GM19240 (cell line): ENCODE measurements around the gene MEX3A.
"Not testable (repeated sequence)": the region's sequence is repeated elsewhere in the genome, so short reads cannot be mapped to it uniquely, and the experiment has no call there.

Experiments
- DNase-seq: peaks from one replicate; pipeline ENCODE4 v3.0.0; 2011; ENCODE audit warnings: low spot score; ENCODE audit not compliant: insufficient read length

Gene MEX3A, protein sequence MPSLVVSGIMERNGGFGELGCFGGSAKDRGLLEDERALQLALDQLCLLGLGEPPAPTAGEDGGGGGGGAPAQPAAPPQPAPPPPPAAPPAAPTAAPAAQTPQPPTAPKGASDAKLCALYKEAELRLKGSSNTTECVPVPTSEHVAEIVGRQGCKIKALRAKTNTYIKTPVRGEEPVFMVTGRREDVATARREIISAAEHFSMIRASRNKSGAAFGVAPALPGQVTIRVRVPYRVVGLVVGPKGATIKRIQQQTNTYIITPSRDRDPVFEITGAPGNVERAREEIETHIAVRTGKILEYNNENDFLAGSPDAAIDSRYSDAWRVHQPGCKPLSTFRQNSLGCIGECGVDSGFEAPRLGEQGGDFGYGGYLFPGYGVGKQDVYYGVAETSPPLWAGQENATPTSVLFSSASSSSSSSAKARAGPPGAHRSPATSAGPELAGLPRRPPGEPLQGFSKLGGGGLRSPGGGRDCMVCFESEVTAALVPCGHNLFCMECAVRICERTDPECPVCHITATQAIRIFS

DNA sequence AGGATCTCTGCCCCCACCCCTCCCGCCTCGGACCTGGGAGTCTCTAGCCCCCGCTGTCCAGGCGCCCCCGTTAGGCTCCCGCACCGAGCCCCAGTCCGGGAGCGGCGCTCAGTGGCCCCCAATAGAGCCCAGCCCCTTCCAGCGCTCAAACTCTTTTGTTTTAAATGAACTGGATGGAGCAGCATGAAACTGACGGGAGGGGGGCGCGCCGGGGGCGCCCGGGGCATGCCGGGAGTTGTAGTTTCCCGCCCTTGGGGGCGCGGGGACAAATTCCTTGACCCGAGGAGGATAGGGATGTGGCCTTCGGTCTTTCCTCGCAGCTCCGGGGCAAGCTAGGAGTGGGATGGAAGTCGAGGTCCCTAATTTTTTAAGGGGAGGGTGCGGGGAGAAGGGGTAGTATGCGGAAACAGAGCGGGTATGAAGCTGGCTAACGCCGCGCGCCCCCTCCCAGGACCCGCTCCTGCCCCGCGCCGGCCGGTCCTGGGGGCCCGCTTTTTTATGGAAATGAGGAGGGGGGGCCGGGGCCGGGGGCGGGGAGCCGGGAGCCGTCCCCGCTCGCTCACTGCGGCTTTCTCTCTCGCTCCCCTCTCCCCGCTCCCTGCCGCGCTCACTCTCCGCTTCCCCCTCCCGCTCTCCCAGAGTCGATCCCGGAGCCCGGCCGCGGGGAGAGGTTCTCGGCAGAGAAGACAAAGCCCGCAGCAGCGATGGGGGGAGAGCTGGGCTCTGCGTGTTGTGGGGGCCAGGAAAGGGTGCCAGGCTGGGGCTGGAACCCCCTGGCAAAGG is at the start of gene MEX3A:
Gene MEX3A (minus strand): TSS at position 157 of the 783 bp plus-strand sequence. CDS start 467 bp downstream, outside the sequence.
- DNase-seq = peak; percentile 76

DNA sequence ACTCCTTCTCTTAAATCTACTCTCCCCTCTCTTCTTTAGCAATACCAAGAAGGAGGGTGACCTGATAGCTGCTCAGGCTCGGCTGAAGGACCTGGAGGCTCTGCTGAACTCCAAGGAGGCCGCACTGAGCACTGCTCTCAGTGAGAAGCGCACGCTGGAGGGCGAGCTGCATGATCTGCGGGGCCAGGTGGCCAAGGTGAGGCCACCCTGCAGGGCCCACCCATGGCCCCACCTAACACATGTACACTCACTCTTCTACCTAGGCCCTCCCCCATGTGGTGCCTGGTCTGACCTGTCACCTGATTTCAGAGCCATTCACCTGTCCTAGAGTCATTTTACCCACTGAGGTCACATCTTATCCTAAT is 48.3 kb upstream of the MEX3A start:
- no peak for DNase-seq

DNA sequence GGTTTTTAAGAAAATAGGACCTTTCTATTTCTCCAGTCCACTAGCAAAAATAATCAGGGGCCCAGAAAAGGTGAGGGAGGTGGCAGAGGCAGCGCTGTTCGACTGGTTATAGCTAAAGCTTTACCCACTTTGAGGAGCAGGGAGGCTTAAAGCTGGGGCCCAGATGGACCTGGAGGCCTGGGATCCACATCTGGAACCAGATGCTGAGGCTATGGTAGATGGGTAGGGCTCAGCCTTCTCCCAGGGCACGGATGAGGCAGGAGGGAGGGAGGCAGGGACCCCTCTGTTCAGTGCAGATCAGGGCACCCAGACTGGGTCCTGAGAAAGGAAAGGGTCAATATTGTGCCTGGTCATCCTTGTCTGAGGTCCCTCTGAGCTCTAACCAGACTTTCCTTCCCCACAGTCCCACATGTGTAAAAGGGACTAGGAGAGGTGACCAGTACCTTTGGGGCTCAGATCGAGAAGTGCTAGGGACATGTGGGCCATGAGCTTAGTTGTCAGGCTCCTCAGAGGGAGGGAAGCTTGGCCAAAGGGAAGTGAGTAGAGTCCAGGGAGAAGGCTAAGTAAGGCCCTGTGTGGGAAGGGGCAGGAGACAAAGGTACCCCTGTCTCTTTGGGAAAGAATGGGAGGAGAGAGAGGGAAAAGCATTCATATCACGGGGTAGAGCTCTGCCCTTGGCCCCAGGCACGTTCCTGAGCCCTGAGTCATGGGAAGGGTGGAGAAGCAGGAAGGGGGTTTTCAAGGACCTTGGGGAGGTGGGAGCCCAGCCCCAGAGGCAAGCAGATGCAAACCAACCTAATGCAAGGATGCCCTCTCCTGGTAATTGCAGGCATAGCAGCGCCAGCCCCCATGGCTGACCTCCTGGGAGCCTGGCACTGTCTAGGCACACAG is 47.7 kb upstream of the MEX3A start:
- no peak for DNase-seq

DNA sequence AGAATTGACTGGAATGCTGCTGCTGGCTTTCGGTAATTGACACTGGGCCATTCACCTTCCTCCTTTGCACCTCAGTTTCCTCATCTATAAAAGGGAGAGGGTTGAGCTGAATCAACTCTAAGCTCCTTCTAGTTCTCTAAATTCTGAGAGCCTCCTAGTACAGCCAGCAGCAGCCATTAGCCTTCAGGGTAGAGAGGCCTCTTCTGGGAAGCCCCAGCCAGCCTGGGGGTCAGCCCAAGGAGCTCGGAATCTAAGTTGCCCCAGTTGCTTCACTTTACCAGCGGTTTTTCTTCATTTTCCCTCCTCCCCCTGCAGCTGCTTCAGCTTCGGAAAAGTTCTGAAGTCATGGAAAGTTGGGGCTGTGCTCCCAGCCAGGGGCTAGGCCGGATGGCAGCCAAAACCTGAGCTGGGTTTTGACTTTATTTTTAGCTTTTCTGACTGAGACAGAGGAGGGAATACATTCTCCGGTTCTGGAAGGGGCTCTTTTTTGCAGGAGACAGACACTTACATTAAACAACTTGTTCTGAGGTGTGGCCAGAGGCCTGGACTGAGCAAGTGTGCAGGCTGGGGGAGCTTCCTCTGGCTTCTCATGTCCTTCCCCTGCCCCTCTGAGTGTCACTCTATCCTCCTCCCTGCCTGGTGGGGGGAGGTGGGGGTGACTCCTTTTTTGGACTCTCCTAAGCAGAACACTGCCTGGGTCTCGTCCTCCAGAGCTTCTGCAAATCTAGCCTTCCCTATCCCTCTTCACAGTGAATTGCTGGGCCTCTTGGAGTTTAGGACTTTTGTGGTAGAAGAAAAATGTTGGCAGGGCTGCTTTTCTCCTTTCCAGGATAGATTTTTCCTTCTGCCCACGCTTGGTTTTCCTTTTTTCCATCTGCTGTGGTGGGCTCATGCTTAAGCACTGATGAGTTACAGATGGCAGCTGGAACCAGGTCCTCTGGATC is 46.7 kb upstream of the MEX3A start:
- DNase-seq = no peak

DNA sequence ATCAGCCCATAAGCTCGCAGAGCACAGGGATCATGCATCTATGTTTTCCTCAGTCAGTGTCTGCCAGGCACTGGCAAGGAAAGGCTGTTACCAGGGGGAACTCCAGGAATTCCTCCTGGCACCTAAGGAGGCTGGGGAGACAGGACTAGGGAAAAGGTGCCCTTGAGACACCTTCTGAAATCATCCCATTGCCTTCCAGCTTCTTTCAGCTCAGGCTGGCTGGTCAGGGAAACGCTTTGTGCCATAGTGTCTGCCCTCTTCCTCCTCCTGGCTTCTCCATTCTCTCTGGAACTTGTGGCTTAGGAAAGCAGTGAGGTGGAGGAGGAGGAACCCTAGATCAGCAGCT is 46.0 kb upstream of the MEX3A start:
- DNase-seq = no peak

DNA sequence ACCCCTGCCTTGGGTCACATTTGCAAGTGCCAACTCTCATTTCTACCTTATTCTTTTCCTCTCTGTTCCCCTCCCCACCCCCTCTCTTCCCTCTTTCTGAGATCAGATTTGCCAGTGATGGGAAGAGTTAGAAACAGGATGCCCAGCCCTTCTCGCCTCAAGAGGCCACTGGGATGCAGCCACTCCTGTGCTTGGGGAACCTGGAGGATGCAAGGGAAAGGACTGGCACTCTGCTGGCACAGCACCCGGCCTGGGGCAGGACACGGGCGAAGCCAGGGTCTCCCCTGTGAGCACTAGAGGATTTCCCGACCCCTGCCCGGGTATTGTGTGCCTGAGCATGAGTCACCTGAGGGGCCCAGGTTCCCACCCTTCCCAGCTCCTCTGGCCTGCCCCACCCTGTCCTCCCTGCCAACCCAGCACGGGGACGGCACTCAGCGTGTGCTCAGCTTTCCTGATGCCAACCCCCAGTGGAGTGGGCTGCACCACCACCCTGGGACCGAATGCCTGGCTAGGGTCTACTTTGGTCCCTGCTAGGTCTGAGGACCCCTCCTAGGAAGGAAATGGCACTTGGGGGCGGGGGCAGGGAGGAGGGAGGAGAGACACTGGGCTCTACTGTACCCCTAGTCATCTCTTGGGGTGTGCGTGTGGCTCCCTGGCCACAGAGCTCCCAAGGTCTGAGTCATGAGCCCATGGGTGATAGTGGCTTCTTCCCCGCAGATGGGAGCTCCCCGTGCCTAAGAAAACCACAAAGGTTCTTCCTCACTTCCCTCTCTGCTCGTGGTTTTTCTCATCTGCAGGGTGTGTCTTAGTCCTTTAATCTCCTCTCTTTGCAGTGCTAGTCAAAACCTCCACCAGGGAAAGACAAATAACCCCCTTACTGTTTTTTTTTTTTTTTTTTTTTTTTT is 44.6 kb upstream of the MEX3A start:
- no peak for DNase-seq

DNA sequence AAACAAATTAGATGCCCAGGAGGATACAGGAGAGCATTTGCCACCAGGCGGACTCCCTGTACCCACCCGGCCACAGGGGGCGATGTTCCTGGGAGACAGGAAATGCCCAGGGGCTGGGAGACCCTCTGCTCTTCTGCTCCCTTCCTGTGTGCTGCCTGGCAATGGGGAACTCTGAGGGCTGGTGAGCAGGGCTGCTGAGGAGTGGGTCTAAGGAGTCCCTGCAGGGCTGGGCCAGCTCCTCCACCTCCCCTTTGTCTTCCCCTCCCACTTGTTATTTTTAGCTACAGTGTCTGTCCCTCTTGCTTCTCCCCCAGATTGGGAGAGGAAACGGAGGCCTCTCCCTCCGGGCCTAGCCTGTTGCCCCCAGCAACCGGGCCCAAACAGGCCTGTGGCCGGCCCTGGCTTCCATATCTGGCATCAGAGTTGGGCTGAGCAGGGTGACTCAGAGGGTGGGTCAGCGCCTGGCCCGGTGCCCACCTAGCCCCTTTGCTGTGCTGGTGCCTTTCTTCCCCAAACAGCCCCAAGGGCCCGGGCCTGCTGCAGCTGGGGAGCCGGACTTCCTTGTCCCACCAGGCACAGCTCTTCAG is 43.9 kb upstream of the MEX3A start:
- no peak for DNase-seq

DNA sequence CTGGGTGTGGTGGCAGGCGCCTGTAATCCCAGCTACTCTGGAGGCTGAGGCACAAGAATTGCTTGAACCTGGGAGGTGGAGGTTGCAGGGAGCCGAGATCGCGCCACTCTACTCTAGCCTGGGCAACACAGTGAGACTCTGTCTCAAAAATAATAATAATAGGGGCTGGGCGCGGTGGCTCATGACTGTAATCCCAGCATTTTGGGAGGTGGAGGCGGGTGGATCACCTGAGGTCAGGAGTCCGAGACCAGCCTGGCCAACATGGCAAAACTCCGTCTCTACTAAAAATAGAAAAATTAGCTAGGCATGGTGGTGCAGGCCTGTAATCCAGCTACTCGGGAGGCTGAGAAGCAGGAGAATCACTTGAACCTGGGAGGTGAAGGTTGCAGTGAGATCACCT is 43.3 kb upstream of the MEX3A start:
- DNase-seq = not testable (repeated sequence)

DNA sequence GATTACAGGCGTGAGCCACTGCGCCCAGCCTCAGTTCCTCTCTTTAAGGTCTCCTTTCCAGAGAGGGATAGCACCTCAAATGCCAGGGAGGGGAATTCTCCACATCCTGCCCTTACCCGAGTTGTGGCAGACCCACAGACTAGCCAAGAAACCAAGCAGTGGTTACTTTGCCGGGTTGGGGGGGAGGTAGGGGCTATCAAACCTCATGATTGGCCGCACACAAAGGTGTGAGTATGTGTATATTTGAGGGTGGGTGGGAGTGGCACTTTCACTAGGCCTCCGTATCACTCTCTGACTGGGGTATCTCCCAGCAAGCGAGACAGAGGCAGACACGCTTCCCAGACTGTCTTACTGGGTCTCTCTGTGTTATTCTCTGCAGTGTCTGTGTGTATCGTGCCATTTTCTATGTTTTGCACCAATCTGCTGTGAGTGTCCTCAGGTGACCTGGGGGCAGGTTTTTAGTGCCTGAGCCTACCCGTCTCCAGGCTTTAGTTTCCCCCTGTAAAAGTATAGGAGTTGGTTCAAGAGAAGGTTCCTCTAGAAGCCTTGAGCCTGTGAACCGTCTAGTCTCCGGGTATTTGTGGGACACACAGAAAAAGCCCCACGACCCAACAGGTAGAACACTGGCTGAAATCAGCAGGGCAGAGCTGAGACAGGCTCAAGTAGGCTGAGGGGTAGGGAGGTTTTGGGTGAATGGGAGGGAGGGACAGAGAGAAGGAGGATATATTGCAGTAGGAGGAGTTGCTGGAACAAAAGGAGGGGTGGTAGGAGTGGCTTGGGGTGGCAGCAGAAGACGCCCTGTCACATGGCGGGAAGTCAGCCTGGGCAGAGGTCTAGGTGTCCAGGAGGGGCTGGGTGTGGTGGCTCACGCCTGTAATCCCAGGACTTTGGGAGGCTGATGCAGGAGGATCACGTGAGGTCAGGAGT is 42.6 kb upstream of the MEX3A start:
- no peak for DNase-seq

DNA sequence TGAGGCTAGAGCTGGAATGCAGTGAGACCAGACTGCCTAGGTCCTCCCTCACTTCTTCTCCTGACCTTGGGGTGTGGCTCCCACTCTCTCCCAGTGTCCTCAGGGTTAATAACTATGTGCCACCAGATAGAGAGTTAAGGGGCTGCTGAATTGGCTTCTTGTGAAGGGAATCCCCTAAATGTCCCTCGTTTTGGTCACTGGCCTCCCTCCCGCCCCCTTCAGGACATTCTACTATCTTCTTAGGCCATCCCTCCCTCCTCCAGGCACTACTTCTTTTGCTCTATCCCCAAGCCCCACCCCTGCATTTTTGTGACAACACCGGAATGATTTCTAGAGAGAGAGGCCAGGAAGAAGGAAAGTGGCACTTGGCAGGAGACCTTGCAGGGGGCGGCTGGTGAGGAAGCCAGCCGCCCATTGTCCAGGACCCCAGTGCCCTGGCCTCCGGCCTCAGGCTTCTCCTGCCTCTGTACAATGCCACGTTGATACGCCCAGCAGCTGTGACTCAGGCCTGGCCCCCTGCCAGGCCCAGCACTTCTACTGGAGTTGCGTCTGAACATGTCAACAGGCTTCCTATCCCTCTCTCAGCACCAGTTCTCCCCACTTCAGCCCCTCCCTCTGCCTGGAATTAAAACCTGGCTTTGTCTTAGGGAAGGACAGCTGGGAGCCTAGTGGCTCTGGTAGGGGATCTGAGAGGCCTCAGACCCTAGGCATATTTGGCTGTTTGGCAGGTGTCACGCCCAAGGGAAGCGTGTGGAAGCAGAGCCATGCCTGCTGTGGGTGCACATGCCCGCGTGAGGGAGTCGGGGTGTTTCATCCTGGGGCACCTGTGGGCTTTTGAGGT is 41.3 kb upstream of the MEX3A start:
- DNase-seq = no peak

DNA sequence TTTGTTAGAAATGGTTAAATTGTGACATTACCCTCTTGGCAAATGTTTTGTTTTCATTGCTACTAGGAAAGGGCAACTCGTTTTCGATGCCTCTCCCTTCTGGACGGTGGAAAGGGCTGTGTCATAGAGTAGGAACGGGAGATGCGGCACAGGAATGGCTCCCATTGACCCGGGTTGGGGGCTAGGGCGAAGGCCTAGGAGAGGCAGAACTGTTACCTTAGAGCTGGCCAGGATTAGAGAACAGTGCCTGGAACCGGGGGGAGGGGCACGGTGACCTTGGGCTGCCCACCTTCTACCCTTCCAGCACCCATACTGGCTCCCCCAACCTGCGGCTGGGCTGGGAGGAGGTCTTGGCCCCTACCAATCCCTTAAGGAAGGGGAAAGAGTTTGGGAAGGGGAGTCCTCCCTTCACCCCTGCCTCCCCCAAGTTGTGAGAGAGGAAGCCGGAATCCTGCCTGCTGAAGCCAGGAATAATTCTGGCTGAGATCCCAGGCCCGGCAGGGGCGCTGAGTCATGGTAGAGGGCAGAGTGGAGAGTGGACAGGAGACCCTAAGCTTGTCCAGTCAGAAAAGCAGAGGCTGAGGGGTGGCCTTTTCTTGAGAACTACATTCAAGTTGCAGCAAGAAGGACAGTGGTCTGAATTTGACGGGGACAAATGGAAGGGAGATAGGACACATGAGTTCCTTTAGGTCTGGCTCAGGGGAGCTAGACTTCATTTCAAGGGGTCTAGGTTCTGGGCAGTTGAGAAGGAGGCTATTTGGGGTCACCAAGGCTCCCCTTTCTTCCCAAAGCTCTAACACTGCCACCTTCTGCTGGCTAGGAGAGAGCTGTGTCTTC is 40.5 kb upstream of the MEX3A start:
- no peak for DNase-seq

DNA sequence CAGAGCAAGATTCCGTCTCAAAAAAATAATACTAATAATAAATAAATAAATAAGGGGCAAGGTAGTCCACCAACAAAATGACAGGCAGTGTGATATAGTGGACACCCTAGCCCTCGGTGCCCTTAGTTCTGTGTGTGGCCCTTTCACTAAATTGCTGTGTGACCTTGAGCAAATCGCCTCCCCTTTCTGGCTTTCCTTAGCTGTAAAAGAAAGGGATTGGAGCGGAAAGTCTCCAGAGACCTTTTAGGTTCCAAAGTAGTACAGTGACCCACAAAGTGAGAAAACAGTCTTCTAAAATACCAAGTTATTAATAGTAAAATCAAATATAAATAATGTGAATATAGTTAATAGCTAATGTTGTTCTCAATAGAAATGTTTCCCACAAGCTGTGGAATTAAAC is 39.8 kb upstream of the MEX3A start:
- DNase-seq = no peak

DNA sequence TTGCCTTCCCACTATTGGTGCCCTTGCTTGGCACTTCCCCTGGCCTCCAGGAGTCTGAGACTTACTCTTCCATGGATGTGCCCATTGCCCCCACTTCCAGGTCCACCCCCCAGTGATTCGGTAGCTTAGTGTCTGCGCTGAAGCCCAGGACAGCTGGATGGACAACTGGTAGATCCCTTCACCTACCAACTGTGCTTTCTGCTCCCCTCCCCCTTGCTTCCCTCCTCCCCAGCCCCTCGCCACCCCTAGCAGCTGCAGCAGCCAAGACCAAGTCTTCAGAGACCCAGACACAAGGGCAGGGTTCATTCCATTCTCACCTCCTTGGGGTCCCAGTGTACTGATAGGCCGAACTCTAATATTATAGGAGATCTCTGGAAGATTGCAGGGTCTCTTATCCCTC is 39.2 kb upstream of the MEX3A start:
- DNase-seq = no peak

DNA sequence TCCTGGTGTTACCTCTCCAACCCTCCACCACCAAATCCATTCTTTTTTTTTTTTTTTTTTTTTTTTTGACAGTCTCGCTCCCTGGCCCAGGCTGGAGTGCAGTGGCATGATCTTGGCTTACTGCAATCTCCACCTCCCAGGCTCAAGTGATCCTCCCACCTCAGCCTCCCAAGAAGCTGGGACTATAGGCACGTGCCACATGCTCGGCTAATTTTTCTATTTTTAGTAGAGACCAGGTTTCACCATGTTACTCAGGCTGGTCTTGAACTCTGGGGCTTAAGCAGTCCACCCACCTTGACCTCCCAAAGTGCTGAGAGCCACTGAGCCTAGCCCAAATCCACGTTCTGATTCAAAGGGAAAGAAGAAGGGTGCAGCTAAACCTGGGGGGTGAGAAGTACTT is 38.7 kb upstream of the MEX3A start:
- DNase-seq = not testable (repeated sequence)

DNA sequence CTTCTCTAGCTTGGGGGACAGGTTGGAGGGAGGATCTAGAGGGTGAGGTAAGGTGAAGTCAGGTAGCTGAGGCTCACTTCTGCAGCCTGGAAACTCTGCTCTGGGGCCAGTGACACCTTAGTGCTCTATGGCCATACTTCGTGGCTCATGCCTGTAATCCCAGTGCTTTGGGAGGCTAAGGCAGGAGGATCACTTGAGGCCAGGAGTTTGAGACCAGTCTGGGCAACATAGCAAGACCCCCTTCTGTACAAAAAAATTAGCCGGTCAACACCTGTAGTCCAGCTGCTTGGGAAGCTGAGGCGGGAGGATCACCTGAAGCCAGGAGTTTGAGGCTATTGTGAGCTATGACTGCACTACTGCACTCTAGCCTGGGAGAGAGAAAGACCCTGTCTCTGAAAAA is 38.1 kb upstream of the MEX3A start:
- DNase-seq = no peak

DNA sequence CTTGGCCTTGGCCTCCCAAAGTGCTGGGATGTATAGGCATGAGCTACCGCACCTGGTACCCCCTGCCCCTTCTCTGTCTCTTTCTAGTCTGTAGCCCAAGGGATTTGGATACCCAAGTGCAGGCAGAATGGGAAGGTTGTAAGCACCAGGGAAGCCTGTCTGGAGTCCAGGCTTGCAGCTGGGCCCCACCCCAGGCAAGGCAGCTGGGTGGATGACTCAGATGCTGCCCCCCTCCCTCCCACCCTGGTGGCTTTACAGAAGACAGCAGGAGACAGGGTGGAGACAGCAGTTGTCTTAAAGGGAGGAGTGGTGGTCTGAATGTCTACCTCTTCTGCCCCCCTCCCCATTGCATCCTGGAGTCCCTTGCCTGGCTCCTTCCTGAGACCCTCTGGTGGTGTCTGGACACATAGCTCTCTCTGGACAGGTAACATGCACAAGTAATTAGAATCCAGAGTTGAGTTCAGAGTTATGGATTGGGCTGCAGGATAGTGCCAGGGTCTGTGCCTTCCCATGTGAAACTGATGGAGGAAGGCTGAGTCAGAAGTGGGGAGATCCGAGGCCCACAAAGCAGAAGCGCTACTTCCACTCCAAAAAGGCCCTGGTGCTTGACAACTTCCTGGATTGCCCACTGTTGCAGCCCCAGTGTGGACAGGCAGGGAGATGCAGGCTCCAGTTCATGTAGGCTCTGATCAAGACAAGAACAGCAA is 37.4 kb upstream of the MEX3A start:
- DNase-seq = no peak
